Mucosa of descending colon (tissue), 3 donors: ENCODE measurements around the gene ZBTB47. TPM values are rescaled to one million over a fixed set of nuclear protein-coding genes. Genes with fewer than 3 reads are reported as not detected.

ENCODE experiments used
- ATAC-seq: fragments of 200-7000 bp; cut with Tn5 transposase; one replicate; pipeline ENCODE4 v1.9.1; 2020; ENCODE audit warnings: mild to moderate bottlenecking, moderate library complexity
- DNase-seq, 3 donors: peaks; one replicate each; pipeline ENCODE4 v3.0.0-alpha.2; 2020
- H3K36me3 ChIP-seq: fragments of 200-600 bp; one replicate; pipeline ENCODE4 v1.8.0; 2021; ENCODE audit warnings: low read depth, mild to moderate bottlenecking
- H3K4me1 ChIP-seq: fragments of 200-600 bp; one replicate; pipeline ENCODE4 v1.8.0; 2021; ENCODE audit warnings: low read depth, mild to moderate bottlenecking
- H3K4me3 ChIP-seq: fragments of 200-600 bp; one replicate; pipeline ENCODE4 v1.8.0; 2021; ENCODE audit warnings: mild to moderate bottlenecking
- H3K9me3 ChIP-seq: fragments of 200-600 bp; one replicate; pipeline ENCODE4 v1.8.0; 2021; ENCODE audit warnings: mild to moderate bottlenecking
- intact Hi-C, 2 donors: fragments of 100-400 bp; cut with DNase I in 1 of 2; cut with micrococcal nuclease in 1 of 2; formaldehyde crosslinking; loops; one replicate each; pipeline versions ENCODE4 v1.11.0 to v1.11.1; 2022; cut with DNase I, micrococcal nuclease
- total RNA-seq, 3 donors: library from RNA; stranded (reverse); fragmentation: NEBNext Ultra II Directional in 2 of 3; extraction: Animal tissue kit (Norgen Biotek cat#: 25700) in 2 of 3; gene quantifications; one replicate each; pipeline versions ENCODE4 v1.2.1 to v1.2.4, GENCODE V29; 2021 to 2023
- TF ChIP-seq, protein P1 (sequence below): fragments of 200-600 bp; IDR thresholded peaks from one replicate; pipeline ENCODE4 v1.8.0; 2022; ENCODE audit warnings: antibody characterized with exemption, mild to moderate bottlenecking
- donor health status: DM: no; HTN: no; CAD: no; lungs with moderate emphysema.
- donor health status: DM: no; HTN: no; CAD: no.
- donor health status: DM: no; HTN: yes; CAD: no.

Gene ZBTB47
- total RNA-seq, 3 donors from 2014 or later = 3.1 to 45.5 (median 12.4) TPM

DNA sequence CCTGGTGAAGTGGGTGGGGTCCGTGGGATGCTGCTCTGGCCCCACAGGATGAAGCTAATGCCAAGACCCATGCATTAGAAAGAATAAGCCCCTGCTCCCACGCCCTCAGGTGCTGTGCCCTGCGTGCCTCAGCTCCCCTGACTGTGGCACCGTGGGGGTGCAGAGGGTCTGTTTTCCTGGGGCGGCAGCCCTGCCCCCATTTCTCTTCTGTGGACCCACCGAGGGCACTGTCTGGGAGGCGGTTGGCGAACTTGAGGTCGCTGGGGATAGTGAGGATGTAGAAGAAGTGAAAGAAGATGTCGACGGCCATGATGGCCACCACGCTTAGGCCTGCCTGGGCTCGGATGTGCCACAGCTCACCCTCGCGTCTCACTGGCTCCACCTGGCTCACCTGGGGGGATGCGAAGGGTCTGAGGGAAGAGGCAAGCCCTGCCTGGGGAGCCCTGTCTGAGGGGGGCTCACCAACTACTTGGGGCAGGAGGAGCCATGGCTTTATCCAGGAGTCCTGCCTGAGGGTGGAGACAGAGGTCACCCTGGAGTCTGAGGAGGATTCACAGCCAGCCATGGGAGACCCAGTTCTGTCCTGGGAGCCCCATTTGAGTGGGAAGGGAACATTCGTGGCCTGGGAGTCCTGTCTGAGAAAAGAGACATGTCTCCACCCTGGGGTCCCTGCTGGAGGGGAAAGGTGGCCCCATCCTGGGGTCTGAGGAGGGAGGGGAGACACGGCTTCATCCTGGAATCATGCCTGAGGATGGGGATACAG is 44.0 kb downstream of the ZBTB47 start:
- TF ChIP-seq, protein P1, sequence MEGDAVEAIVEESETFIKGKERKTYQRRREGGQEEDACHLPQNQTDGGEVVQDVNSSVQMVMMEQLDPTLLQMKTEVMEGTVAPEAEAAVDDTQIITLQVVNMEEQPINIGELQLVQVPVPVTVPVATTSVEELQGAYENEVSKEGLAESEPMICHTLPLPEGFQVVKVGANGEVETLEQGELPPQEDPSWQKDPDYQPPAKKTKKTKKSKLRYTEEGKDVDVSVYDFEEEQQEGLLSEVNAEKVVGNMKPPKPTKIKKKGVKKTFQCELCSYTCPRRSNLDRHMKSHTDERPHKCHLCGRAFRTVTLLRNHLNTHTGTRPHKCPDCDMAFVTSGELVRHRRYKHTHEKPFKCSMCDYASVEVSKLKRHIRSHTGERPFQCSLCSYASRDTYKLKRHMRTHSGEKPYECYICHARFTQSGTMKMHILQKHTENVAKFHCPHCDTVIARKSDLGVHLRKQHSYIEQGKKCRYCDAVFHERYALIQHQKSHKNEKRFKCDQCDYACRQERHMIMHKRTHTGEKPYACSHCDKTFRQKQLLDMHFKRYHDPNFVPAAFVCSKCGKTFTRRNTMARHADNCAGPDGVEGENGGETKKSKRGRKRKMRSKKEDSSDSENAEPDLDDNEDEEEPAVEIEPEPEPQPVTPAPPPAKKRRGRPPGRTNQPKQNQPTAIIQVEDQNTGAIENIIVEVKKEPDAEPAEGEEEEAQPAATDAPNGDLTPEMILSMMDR = no peak
- Histone ChIP-seq H3K4me3 (no peak overlapping the region), H3K36me3 (no peaks in the 10 kb centered on the region), H3K4me1 (no peaks in the 10 kb centered on the region), H3K9me3 (no peaks in the 10 kb centered on the region)
- no peak for ATAC-seq
- no peak for DNase-seq
- intact Hi-C loops = no loop called here

DNA sequence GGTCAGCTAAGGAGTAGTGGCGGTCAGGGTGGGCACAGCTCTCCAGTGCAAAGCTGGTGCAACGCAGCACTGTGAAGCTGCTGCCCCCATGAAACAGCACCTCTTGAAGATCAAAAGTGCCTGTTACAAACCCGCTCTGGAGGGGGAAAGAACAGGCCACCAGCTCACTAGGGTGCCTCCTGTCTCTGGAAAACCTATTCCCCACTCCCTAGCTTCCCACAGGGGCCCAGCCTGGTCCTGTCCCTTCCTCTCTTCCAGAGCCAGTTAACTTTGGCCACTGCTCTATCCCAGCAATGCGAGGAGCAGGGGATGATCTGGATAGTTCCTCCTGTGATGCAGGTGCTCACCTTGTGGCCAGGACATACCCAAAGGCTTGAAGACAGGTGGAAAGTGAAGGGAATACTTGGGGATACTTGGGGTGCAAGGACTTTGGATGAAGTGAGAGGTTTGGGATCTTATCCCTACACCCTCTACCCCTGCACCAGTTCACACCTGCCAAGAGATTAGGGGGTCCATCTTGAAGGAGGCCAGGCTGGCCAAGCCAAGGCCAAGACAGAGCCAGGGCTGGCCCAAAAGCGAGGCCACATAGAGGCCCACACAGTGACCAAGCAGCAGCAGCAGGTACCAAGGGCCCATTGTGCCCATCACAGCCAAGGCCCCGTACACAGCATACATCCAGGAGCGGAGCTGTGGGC is 44.9 kb downstream of the ZBTB47 start:
- no peaks in the 10 kb centered on the region for H3K36me3 ChIP-seq
- DNase-seq (no peak), ATAC-seq (no peak)
- H3K4me1 ChIP-seq = no peaks in the 10 kb centered on the region
- TF ChIP-seq, protein P1 = no peak
- no peak overlapping the region for H3K4me3 ChIP-seq
- intact Hi-C loops = no loop called here
- no peaks in the 10 kb centered on the region for H3K9me3 ChIP-seq

DNA sequence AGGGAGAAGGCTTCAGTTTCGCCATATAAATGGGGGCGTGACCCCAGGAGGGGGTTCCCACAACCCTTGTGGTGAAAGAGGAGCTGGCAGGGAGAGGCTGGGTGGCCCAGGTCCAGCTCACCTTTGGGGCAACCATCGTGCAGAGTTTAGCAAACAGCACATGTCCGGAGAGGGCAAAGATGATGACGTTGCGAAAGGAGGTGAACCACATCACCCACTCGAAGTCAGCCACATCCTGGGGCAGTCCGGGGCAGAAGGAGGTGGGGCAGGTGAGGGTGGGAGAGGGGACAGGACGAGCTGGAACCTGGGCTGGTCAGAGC is 45.4 kb downstream of the ZBTB47 start:
- Histone ChIP-seq H3K36me3 (no peaks in the 10 kb centered on the region), H3K4me3 (no peak overlapping the region), H3K4me1 (no peaks in the 10 kb centered on the region), H3K9me3 (no peaks in the 10 kb centered on the region)
- ATAC-seq (no peak), DNase-seq (no peak)
- TF ChIP-seq, protein P1 = no peak
- intact Hi-C loops = no loop called here

DNA sequence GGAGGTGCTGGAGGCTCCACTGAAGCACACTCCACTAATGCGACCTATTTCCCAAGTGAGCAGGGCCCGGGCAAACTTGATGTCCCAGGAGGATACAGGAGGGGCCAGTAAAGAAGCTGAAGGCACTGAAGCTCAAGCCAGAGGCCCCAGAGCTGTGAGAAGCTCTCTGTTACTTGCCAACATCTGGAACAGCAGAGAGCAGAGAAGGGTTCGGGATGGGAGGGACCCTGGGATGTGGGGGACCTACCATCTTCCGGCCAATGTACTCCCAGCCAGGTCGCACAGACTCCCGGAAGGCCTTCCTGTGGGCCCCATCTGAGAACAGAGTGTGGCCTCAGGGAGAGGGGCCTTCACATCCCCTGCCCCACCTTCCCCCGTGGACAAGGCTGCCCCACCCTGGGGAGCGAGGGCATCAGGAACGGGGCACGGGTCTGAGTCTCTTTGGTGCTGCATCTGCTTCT is 46.0 kb downstream of the ZBTB47 start:
- no peaks in the 10 kb centered on the region for H3K36me3 ChIP-seq
- no peaks in the 10 kb centered on the region for H3K9me3 ChIP-seq
- DNase-seq = no peak
- TF ChIP-seq, protein P1 = no peak
- intact Hi-C loops = no loop called here
- no peak for ATAC-seq
- H3K4me1 ChIP-seq = no peaks in the 10 kb centered on the region
- no peak overlapping the region for H3K4me3 ChIP-seq

DNA sequence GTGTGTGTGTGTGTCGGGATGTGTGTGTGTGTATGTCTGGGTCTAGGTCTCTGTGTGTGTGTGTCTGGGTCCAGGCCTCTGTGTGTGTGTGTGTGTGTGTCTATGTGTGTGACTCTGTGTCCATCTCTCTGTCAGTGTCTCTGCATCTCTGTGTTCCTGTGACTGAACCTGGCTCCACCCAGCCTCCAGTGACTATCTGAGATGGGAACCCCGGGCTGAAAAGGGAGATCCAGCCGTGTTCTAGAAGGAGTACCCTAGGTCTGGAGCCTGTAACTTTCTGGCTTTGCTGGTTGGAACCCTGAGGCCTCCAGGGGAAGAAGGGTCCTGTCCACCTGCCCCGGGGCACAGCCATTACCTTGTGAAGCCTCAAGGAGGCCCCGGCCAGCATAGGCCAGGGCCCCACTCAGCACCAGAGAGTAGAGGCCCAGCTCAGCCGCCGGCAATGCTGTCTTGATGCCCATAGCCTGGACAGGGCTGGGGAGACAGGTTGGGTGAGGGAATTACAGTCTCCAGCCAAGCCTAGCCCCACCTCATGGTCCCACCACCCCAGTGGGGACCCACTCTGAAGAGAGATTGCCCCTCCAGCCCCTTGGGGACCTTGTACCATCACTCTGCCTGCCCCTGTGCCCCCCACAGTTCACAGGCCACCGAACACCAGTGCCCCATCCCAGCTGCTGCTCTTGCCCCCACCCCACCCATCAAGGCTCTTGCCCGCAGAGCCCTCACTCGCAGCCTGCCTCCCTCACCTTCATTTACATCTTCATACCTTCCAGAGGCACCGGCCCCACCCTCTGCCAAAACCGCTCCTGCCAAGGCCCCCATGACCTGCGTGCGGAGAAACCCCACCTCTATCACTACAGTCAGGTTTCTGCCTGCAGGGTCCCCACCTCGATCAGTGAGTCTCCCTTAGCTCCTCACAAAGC is 47.1 kb downstream of the ZBTB47 start:
- no peak overlapping the region for H3K4me3 ChIP-seq
- no peaks in the 10 kb centered on the region for H3K4me1 ChIP-seq
- ATAC-seq = no peak
- no peaks in the 10 kb centered on the region for H3K36me3 ChIP-seq
- no peaks in the 10 kb centered on the region for H3K9me3 ChIP-seq
- intact Hi-C loops = no loop called here
- DNase-seq = no peak
- TF ChIP-seq, protein P1 = no peak
